ENCODE measurements around the gene METTL6.
"Not testable (repeated sequence)": the region's sequence is repeated elsewhere in the genome, so short reads cannot be mapped to it uniquely, and the experiment has no call there.

The METTL6 gene

GRCh38 chr3:15427182-15427880 is at the start of gene METTL6, which contains the start of gene EAF1:
METTL6 (minus strand) TSS chr3:15427544; CDS start chr3:15426511, 1,033 bp downstream.
EAF1 (plus strand) TSS chr3:15427598; CDS start chr3:15427780, 182 bp downstream.
- DNase-seq (ENCODE audit: low read depth): peak; percentile 46

GRCh38 chr3:15476378-15476777 is 49.0 kb upstream of the METTL6 start:
- DNase-seq (ENCODE audit: low read depth): no peak

- no peak for DNase-seq (ENCODE audit: low read depth)
Observed at GRCh38 chr3:15475161-15475560, 47.8 kb upstream of the METTL6 start.

- DNase-seq (ENCODE audit: low read depth): no peak
Observed at GRCh38 chr3:15471861-15472260, 44.5 kb upstream of the METTL6 start.

- DNase-seq (ENCODE audit: low read depth): no peak
Observed at GRCh38 chr3:15470849-15471248, 43.5 kb upstream of the METTL6 start.

- DNase-seq (ENCODE audit: low read depth): no peak
Observed at GRCh38 chr3:15470261-15470660, 42.9 kb upstream of the METTL6 start.

- no peak for DNase-seq (ENCODE audit: low read depth)
Observed at GRCh38 chr3:15467227-15468181, 40.2 kb upstream of the METTL6 start.

GRCh38 chr3:15465876-15466585 is 38.7 kb upstream of the METTL6 start:
- DNase-seq (ENCODE audit: low read depth): no peak

GRCh38 chr3:15462451-15462850 is 35.1 kb upstream of the METTL6 start:
- DNase-seq (ENCODE audit: low read depth): no peak

- DNase-seq (ENCODE audit: low read depth): no peak
Observed at GRCh38 chr3:15460891-15461531, 33.7 kb upstream of the METTL6 start.

- no peak for DNase-seq (ENCODE audit: low read depth)
Observed at GRCh38 chr3:15458212-15458780, 31.0 kb upstream of the METTL6 start.

- not testable (repeated sequence) for DNase-seq (ENCODE audit: low read depth)
Observed at GRCh38 chr3:15456915-15457314, 29.6 kb upstream of the METTL6 start.

- no peak for DNase-seq (ENCODE audit: low read depth)
Observed at GRCh38 chr3:15456321-15456720, 29.0 kb upstream of the METTL6 start.

GRCh38 chr3:15455756-15456155 is 28.4 kb upstream of the METTL6 start:
- no peak for DNase-seq (ENCODE audit: low read depth)

GRCh38 chr3:15454965-15455364 is 27.6 kb upstream of the METTL6 start:
- no peak for DNase-seq (ENCODE audit: low read depth)

- no peak for DNase-seq (ENCODE audit: low read depth)
Observed at GRCh38 chr3:15453991-15454625, 26.8 kb upstream of the METTL6 start.

- no peak for DNase-seq (ENCODE audit: low read depth)
Observed at GRCh38 chr3:15453501-15453900, 26.2 kb upstream of the METTL6 start.

- DNase-seq (ENCODE audit: low read depth): no peak
Observed at GRCh38 chr3:15452961-15453360, 25.6 kb upstream of the METTL6 start.

- DNase-seq (ENCODE audit: low read depth): no peak
Observed at GRCh38 chr3:15452156-15452555, 24.8 kb upstream of the METTL6 start.

GRCh38 chr3:15451216-15452113 is 24.1 kb upstream of the METTL6 start:
- no peak for DNase-seq (ENCODE audit: low read depth)
